ENCODE measurements around the gene NLRP10.

The NLRP10 gene

GRCh38 chr11:7971846-7972245, 6.6 kb upstream of the NLRP10 start:
- Histone ChIP-seq H4K20me1 (ENCODE audit: control insufficient read depth, insufficient read depth, low read depth, low read length) (no peaks in the 10 kb centered on the region), H3K4me1 (ENCODE audit: control insufficient read depth, low read length) (no peaks in the 10 kb centered on the region), H3K27me3 (ENCODE audit: control insufficient read depth, low read length) (no peaks in the 10 kb centered on the region), H3K4me3 (ENCODE audit: low read length) (no peak overlapping the region), H3K36me3 (ENCODE audit: control insufficient read depth, low read length) (no peaks in the 10 kb centered on the region), H3F3A (ENCODE audit: control insufficient read depth, insufficient read depth) (no peaks in the 10 kb centered on the region), H3K9me2 (replicated peaks; ENCODE audit: control insufficient read depth, low read length) (no peaks in the 10 kb centered on the region), H3K9me3 (ENCODE audit: control insufficient read depth, insufficient read depth, low read length) (no peaks in the 10 kb centered on the region), H3K79me2 (ENCODE audit: control insufficient read depth, low read length) (no peaks in the 10 kb centered on the region), H3K27ac (ENCODE audit: low read depth, low read length) (no peak overlapping the region), H3K4me2 (ENCODE audit: low read length) (no peak overlapping the region)
- no peak for TF ChIP-seq CTCF (IDR thresholded peaks at IDR 0.05; ENCODE audit: low read depth, low read length, poor library complexity, severe bottlenecking)
- no peak for TF ChIP-seq EZH2phosphoT487 (IDR thresholded peaks at IDR 0.05; ENCODE audit: borderline replicate concordance, low read length)

- Histone ChIP-seq H3K4me1 (ENCODE audit: control insufficient read depth, low read length) (peaks cover 3% of the 10 kb centered on the region), H3K4me2 (ENCODE audit: low read length) (no peak overlapping the region), H3K27me3 (ENCODE audit: control insufficient read depth, low read length) (no peaks in the 10 kb centered on the region), H4K20me1 (ENCODE audit: control insufficient read depth, insufficient read depth, low read depth, low read length) (no peaks in the 10 kb centered on the region), H3F3A (ENCODE audit: control insufficient read depth, insufficient read depth) (no peaks in the 10 kb centered on the region), H3K36me3 (ENCODE audit: control insufficient read depth, low read length) (no peaks in the 10 kb centered on the region), H3K27ac (ENCODE audit: low read depth, low read length) (no peak overlapping the region), H3K4me3 (ENCODE audit: low read length) (no peak overlapping the region), H3K9me2 (replicated peaks; ENCODE audit: control insufficient read depth, low read length) (no peaks in the 10 kb centered on the region), H3K9me3 (ENCODE audit: control insufficient read depth, insufficient read depth, low read length) (no peaks in the 10 kb centered on the region), H3K79me2 (ENCODE audit: control insufficient read depth, low read length) (no peaks in the 10 kb centered on the region)
- TF ChIP-seq CTCF (IDR thresholded peaks at IDR 0.05; ENCODE audit: low read depth, low read length, poor library complexity, severe bottlenecking) (no peak), EZH2phosphoT487 (IDR thresholded peaks at IDR 0.05; ENCODE audit: borderline replicate concordance, low read length) (no peak)
Observed at GRCh38 chr11:7969756-7970646, 4.8 kb upstream of the NLRP10 start.

GRCh38 chr11:7968686-7969085, 3.4 kb upstream of the NLRP10 start:
- Histone ChIP-seq H3K4me3 (ENCODE audit: low read length) (no peak overlapping the region), H4K20me1 (ENCODE audit: control insufficient read depth, insufficient read depth, low read depth, low read length) (no peaks in the 10 kb centered on the region), H3K27ac (ENCODE audit: low read depth, low read length) (no peak overlapping the region), H3K4me1 (ENCODE audit: control insufficient read depth, low read length) (peaks cover 16% of the 10 kb centered on the region), H3F3A (ENCODE audit: control insufficient read depth, insufficient read depth) (no peaks in the 10 kb centered on the region), H3K36me3 (ENCODE audit: control insufficient read depth, low read length) (no peaks in the 10 kb centered on the region), H3K9me2 (replicated peaks; ENCODE audit: control insufficient read depth, low read length) (no peaks in the 10 kb centered on the region), H3K27me3 (ENCODE audit: control insufficient read depth, low read length) (no peaks in the 10 kb centered on the region), H3K9me3 (ENCODE audit: control insufficient read depth, insufficient read depth, low read length) (no peaks in the 10 kb centered on the region), H3K79me2 (ENCODE audit: control insufficient read depth, low read length) (no peaks in the 10 kb centered on the region), H3K4me2 (ENCODE audit: low read length) (no peak overlapping the region)
- TF ChIP-seq CTCF (IDR thresholded peaks at IDR 0.05; ENCODE audit: low read depth, low read length, poor library complexity, severe bottlenecking): no peak
- TF ChIP-seq EZH2phosphoT487 (IDR thresholded peaks at IDR 0.05; ENCODE audit: borderline replicate concordance, low read length): no peak
